HepG2 (cell line): ENCODE results near the gene SPX. TPM values are rescaled to one million over a fixed set of nuclear protein-coding genes. Genes with fewer than 3 reads are reported as not detected.

Source experiments
- ZMYM2 ChIP-seq: sonication (generic); formaldehyde crosslinking; IDR thresholded peaks from 2 replicates; pipeline ENCODE4 v1.8.0; 2022; ENCODE audit warnings: mild to moderate bottlenecking, missing genetic modification reagents
- ZNF253 ChIP-seq: sonication (generic); formaldehyde crosslinking; IDR thresholded peaks from 2 replicates; pipeline ENCODE4 v1.8.0; 2022; ENCODE audit warnings: mild to moderate bottlenecking, missing genetic modification reagents, borderline replicate concordance
- polyA plus RNA-seq, 8 experiments: library from polyadenylated mRNA; depleted of rRNA in 3 of 8; stranded (reverse) in 7 of 8; unstranded in 1 of 8; fragments of >200 nt; fragmentation: Illumina TruSeq in 4 of 8; extraction: Trizol in 4 of 8; gene quantifications; 2 replicates each; pipeline versions ENCODE4 v1.2.1 to v1.2.3, GENCODE V29; 2011 to 2016; ENCODE audit warnings: low read depth in 4 of 8, missing spikeins in 1 of 8, mixed read lengths in 1 of 8; ENCODE audit not compliant: insufficient read depth in 1 of 8
- total RNA-seq, 5 experiments: library from RNA; depleted of rRNA; stranded (reverse); fragments of >200 nt; fragmentation: Illumina TruSeq; extraction: Trizol; gene quantifications; 2 replicates each; pipeline ENCODE4 v1.2.3, GENCODE V29; 2016; ENCODE audit warnings: low read depth in 1 of 5
- TF ChIP-seq, protein P1 (sequence below): IDR thresholded peaks from 2 replicates; pipeline ENCODE4 v1.6.1; 2016; ENCODE audit warnings: low read depth, missing genetic modification reagents, missing compliant biosample characterization
- TF ChIP-seq, protein P2 (sequence below), 2 experiments: IDR thresholded peaks; 2 replicates each; pipeline ENCODE4 v1.6.1; 2011 to 2012; ENCODE audit warnings: low read length in 2 of 2, borderline replicate concordance in 1 of 2, low read depth in 1 of 2, mild to moderate bottlenecking in 1 of 2, moderate library complexity in 1 of 2

Gene SPX
- total and polyA plus RNA-seq, 2 of the 13 experiments (the other 11 are each of a cell fraction or from before 2014, with no cell fraction given), result 0.07 to 0.16 TPM

DNA sequence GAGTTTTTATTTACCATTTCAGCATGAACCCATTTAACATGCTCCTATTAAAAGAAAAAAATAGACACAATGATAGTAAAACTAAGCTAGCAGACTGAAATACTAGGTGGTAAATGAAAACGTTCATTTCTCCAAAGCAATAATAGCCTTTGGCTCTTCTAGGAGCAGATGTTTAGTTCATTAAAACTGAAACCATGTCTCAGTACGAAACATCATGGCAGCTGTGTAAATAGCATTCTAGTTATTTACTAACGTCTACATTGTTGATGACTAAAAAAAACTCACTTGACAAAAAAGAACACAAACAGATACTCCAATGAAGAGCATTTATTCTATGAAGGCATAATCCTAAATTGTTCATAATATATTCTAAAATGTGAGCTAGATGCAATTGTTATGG, 42.6 kb upstream of the SPX start (continued):
- TF ChIP-seq ZNF253 (no peak), ZMYM2 (CRISPR knock-in tag) (no peak)
- TF ChIP-seq, protein P1, sequence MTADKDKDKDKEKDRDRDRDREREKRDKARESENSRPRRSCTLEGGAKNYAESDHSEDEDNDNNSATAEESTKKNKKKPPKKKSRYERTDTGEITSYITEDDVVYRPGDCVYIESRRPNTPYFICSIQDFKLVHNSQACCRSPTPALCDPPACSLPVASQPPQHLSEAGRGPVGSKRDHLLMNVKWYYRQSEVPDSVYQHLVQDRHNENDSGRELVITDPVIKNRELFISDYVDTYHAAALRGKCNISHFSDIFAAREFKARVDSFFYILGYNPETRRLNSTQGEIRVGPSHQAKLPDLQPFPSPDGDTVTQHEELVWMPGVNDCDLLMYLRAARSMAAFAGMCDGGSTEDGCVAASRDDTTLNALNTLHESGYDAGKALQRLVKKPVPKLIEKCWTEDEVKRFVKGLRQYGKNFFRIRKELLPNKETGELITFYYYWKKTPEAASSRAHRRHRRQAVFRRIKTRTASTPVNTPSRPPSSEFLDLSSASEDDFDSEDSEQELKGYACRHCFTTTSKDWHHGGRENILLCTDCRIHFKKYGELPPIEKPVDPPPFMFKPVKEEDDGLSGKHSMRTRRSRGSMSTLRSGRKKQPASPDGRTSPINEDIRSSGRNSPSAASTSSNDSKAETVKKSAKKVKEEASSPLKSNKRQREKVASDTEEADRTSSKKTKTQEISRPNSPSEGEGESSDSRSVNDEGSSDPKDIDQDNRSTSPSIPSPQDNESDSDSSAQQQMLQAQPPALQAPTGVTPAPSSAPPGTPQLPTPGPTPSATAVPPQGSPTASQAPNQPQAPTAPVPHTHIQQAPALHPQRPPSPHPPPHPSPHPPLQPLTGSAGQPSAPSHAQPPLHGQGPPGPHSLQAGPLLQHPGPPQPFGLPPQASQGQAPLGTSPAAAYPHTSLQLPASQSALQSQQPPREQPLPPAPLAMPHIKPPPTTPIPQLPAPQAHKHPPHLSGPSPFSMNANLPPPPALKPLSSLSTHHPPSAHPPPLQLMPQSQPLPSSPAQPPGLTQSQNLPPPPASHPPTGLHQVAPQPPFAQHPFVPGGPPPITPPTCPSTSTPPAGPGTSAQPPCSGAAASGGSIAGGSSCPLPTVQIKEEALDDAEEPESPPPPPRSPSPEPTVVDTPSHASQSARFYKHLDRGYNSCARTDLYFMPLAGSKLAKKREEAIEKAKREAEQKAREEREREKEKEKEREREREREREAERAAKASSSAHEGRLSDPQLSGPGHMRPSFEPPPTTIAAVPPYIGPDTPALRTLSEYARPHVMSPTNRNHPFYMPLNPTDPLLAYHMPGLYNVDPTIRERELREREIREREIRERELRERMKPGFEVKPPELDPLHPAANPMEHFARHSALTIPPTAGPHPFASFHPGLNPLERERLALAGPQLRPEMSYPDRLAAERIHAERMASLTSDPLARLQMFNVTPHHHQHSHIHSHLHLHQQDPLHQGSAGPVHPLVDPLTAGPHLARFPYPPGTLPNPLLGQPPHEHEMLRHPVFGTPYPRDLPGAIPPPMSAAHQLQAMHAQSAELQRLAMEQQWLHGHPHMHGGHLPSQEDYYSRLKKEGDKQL (CRISPR knock-in tag), result no peak
- TF ChIP-seq, protein P2, sequence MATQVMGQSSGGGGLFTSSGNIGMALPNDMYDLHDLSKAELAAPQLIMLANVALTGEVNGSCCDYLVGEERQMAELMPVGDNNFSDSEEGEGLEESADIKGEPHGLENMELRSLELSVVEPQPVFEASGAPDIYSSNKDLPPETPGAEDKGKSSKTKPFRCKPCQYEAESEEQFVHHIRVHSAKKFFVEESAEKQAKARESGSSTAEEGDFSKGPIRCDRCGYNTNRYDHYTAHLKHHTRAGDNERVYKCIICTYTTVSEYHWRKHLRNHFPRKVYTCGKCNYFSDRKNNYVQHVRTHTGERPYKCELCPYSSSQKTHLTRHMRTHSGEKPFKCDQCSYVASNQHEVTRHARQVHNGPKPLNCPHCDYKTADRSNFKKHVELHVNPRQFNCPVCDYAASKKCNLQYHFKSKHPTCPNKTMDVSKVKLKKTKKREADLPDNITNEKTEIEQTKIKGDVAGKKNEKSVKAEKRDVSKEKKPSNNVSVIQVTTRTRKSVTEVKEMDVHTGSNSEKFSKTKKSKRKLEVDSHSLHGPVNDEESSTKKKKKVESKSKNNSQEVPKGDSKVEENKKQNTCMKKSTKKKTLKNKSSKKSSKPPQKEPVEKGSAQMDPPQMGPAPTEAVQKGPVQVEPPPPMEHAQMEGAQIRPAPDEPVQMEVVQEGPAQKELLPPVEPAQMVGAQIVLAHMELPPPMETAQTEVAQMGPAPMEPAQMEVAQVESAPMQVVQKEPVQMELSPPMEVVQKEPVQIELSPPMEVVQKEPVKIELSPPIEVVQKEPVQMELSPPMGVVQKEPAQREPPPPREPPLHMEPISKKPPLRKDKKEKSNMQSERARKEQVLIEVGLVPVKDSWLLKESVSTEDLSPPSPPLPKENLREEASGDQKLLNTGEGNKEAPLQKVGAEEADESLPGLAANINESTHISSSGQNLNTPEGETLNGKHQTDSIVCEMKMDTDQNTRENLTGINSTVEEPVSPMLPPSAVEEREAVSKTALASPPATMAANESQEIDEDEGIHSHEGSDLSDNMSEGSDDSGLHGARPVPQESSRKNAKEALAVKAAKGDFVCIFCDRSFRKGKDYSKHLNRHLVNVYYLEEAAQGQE (IDR thresholded peaks at IDR 0.05; ENCODE audit: borderline replicate concordance in 1 of 2, low read depth in 1 of 2, low read length in 2 of 2), result no peak
- TF ChIP-seq, all 625 proteins: peak for 0
